Fibroblast of villous mesenchyme (primary cell): ENCODE results near the gene TENT4A. TPM values are rescaled to one million over a fixed set of nuclear protein-coding genes. Genes with fewer than 3 reads are reported as not detected.

Experiments
- DNase-seq: peaks from one replicate; pipeline ENCODE4 v3.0.0-alpha.2; 2010; ENCODE audit warnings: low read depth
- H3K4me3 ChIP-seq: 2 replicates; pipeline ENCODE4 v1.5.1; 2011; ENCODE audit warnings: low read depth, mild to moderate bottlenecking, low read length
- total RNA-seq: library from RNA; depleted of rRNA; stranded (reverse); fragments of >200 nt; gene quantifications from 2 replicates; pipeline ENCODE4 v1.2.3, GENCODE V29; 2012
- TF ChIP-seq, protein P1 (sequence below): IDR thresholded peaks from 2 replicates; pipeline ENCODE4 v1.5.1; 2012; ENCODE audit warnings: low read depth, mild to moderate bottlenecking, low read length; ENCODE audit not compliant: insufficient read depth

TENT4A gene
- total RNA-seq, 1 donor, result 23.3 TPM

GRCh38 chr5:6723816-6724300 is 10.6 kb downstream of the TENT4A start:
- TF ChIP-seq, protein P1, sequence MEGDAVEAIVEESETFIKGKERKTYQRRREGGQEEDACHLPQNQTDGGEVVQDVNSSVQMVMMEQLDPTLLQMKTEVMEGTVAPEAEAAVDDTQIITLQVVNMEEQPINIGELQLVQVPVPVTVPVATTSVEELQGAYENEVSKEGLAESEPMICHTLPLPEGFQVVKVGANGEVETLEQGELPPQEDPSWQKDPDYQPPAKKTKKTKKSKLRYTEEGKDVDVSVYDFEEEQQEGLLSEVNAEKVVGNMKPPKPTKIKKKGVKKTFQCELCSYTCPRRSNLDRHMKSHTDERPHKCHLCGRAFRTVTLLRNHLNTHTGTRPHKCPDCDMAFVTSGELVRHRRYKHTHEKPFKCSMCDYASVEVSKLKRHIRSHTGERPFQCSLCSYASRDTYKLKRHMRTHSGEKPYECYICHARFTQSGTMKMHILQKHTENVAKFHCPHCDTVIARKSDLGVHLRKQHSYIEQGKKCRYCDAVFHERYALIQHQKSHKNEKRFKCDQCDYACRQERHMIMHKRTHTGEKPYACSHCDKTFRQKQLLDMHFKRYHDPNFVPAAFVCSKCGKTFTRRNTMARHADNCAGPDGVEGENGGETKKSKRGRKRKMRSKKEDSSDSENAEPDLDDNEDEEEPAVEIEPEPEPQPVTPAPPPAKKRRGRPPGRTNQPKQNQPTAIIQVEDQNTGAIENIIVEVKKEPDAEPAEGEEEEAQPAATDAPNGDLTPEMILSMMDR, result no peak
- DNase-seq, result no peak
- no peak overlapping the region for H3K4me3 ChIP-seq

DNA sequence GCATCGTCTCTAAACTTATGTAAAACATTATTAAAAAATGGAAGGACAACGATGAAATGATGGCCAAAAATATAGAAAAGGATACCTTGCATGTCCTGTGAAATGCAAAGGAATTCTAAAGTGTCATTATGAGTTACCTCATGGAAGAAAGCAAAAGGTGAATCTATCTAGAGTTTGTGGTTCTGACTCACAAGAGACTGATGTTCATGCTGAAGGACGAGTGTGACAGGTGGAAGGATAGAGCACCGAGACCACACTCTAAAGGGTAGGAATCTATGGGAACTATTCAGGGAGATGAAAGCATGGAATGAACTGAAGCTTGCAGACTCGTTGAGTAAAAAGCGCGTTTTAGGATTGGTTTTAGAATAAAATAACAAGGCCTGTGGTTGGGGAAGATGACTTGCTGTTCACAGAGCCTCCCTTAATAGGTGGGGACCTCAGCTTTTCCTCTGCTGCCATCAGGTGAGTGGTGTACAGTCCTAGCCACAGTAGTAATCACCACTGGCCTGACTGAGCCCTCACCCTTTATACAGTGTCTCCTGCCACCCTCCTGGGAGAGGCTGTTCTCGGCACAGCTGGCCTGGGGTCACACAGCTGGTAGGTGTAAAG is 11.2 kb downstream of the TENT4A start:
- DNase-seq, result no peak
- TF ChIP-seq, protein P1, result no peak
- no peak overlapping the region for H3K4me3 ChIP-seq

GRCh38 chr5:6725421-6725820 is 12.2 kb downstream of the TENT4A start:
- H3K4me3 ChIP-seq, result no peak overlapping the region
- no peak for DNase-seq
- TF ChIP-seq, protein P1, result no peak

DNA sequence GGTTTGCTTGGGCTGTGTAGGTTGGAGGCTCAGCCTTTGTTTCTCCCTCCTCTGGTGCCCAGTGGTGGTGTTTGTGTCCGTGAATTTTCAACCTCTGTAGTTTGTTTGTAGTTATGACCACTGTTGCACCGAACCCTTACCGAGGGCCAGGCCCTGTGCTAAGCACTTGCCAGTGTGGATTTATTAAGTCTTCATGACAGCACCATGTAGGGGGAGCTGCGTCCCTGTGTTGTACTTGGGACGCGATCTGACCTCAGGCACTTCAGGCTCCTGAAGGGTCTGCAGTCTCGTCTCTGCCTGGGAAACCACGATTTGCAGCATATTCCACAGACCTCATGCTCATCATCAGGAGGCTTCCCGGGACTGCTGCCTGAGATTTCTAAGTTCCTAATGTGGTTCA is 12.8 kb downstream of the TENT4A start:
- TF ChIP-seq, protein P1, result no peak
- DNase-seq, result no peak

DNA sequence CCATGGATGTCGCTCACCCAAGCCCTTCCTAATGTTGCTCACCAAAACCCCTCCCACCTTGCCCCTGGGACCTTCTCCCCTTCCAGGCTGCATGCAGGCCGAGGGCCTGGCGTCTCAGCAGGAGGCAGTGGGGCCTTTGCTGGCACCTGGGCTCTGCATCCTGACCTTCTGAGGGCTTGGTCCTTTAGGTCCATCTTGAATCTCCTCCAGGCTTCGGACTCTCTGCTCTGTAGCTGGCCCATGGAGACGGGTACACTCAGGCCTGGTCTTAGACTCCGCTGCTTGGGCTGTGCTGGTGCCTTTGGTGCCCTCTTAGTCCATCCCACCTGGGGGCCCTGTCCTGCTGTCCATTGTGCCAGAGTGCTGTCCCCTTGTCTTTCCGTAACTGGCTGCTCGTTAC is 14.0 kb downstream of the TENT4A start:
- DNase-seq, result no peak
- no peak overlapping the region for H3K4me3 ChIP-seq
- TF ChIP-seq, protein P1, result no peak

More for the DNA sequence above, 12.8 kb downstream of the TENT4A start:
- no peak overlapping the region for H3K4me3 ChIP-seq

DNA sequence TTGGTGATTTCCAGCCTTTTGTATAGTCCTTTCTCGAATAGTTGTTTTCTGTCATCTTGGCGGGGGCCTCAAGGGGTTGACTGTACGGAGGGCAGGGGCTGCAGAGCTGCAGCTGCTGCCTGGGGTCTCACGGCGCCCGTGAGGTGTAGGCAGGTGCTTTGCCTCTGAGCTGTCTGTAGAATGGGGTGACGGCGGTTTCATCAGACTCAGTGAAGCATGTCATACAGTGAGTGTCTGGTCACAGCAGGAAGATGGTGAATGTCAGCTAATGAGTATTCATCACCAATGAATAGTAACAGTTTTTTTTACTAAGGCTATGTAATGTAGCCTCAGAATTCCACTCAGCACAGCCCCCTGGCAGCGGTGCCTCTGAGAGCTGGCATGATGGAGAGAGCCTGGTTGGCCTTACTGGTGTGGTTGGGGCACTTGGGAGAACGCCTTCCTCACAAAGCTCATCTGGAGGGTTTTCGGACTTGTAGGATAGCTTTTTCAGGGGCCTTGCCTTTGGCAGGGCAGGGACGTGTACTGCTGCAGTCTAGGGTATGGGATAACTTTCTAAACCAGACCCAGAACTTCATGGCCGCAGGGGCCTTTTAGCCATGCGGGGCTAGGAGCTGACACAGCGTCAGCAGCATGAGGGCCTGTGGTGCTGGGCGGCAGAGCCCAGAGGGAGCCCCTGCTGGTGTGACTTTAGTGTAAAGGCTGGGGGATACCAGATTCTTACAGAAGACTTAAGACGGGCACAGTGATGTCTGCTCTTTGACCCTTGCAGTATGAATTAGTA is 15.0 kb downstream of the TENT4A start:
- TF ChIP-seq, protein P1, result no peak
- no peak overlapping the region for H3K4me3 ChIP-seq
- DNase-seq, result no peak
